GM19455 (cell line): Measurements from ENCODE around the gene NUDT4B.
"Not testable (repeated sequence)": the region's sequence is repeated elsewhere in the genome, so short reads cannot be mapped to it uniquely, and the experiment has no call there.

ENCODE experiments used
- ATAC-seq: cut with Tn5 transposase; IDR thresholded peaks from one replicate; pipeline ENCODE4 v1.9.1; 2021; ENCODE audit not compliant: unreplicated experiment

NUDT4B gene

DNA sequence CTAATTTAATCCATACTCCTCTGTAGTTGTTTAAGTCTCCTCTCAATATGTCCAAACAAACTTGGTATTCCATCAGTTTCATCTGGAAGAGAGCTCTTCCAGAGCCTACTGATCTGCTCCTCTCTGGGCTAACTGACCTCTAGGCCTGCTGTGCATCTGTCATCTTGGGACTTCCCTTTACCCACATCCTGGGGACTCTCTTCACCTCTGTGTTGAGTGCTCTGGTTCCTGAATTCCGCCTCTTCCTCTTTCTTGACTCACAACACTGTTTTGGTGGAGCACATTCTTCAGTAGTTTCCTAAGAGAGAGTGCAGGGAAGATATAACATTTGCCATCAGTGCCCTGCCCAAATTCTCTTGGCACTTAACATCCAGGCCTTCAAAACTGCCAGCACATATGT, 13.0 kb upstream of the NUDT4B start:
- not testable (repeated sequence) for ATAC-seq

DNA sequence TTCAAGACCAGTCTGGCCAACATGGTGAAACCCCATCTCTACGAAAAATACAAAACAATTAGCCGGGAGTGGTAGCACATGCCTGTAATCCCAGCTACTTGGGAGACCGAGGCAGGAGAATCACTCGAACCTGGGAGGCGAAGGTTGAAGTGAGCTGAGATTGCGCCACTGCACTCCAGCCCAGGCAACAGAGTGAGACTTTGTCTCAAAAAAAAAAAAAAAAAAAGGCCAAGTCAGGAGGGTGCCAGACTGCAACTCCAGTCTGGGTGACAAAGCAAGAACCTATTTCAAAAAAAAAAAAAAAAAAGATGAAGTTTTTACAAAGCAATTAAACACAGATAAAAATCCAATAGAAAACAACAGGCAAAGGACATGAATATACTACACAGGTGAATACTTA, 9.9 kb upstream of the NUDT4B start:
- not testable (repeated sequence) for ATAC-seq

DNA sequence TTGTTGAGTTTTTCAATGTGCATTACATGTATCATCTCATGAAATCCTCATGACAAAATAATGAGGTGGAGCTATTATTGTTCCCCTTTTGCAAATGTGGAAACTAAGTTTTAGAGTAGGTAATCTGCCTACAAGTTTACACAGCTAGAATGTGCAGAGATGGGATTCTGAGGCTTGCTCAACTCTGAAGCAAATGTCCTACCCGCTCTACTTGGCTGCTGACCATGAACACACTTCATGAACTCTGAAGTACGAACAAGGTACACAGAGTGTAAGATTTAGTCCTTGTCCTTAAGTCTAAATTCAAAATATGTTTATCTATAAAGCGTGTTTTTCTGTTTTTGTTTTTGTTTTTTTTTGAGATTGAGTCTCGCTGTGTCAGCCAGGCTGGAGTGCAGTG, 5.4 kb upstream of the NUDT4B start:
- ATAC-seq, result not testable (repeated sequence)

DNA sequence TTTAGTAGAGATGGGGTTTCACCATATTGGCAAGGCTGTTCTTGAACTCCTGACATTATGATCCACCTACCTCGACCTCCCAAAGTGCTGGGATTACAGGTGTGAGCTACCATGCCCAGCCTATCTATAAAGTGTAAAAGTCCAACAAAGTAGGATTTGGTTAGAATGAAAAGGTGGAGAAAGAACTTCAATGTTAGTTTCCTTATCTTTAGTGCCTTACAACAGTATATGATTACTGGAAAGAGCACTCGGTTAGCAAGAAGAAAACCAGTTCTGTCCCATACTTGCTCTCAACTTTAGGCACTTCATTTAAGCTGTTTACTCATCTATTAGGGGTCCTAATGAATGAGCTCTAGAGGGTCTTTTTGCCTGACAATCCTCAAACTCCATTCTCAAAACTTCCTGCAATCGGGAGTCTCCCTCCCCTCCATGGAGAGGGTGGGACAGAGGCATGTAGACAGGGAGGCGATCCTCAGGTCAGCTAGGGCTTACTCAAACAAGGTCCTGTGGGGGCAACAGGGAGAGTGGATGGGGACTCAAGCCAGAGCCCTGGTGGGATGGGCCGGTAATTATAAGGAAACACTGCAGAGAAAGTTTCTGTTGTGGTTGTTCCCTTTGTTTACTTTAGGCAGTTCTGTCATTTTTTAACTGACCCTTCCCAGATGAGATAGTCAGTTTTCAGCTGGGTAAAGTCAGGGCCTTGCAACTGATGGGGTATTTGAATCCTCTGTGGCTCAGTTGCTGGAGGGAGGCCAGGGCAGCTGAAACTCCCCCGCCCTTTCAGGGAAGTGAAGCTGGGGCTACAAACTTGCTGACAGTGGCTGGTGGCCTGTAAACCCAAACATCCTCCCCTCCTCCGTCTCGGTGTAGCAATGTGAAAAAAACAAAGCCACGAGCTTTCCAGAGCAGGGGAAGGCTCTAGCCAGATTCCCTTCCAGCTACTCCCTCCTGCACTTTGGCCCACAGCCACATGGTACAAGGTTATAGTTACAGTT, 4.6 kb upstream of the NUDT4B start:
- ATAC-seq, result not testable (repeated sequence)

DNA sequence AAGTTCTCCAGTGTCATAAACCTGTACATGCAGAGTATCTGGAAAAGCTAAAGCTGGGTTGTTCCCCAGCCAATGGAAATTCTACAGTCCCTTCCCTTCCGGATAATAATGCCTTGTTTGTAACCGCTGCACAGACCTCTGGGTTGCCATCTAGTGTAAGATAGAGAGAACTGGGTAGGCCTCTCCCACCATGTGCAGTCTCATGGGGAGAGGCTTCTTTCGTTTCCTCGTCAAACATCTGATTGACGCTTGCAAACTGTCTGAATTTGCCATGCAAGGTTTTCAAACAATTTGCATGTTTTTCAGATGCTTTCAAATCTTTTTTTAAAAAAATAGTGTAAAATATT, 734 bp downstream of the NUDT4B start:
- peak; percentile 90 for ATAC-seq

DNA sequence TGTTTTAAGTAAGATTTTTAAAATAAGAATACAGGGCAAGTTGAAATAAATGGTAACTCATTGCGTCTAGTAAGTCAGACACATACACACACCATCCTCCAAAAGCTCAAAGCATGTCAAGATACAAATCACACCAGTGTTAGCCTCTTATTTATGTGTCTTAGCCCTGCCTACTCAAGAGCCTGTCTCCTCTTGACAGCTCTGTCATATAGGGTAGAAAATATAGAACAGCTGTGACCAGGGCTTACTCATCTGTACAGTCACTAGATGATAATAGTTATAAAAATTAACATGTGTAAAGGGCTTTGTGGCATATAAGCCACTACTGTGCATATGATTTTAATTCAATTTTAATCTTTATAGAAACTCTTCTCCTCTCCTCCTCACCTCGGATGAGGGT, 7.7 kb downstream of the NUDT4B start:
- not testable (repeated sequence) for ATAC-seq

DNA sequence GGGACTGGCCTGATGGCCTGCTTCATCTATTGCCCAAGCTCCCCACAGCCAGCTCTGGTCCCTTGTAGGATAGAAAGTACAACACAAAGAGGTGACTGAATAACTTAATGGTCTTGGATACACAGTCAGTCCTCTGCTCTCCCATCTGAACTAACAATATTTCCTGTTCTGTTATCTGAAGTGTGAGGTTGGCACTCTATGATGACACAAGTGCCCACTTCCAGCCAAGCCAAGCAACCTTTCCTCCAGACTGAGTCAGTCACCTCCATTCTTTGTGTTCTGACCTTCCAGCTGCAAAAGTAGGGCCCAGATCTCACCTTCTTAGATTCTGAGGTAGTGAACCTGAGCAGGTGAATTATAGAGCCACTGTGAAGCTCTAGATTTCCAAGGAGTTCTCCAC, 8.9 kb downstream of the NUDT4B start:
- ATAC-seq, result not testable (repeated sequence)

DNA sequence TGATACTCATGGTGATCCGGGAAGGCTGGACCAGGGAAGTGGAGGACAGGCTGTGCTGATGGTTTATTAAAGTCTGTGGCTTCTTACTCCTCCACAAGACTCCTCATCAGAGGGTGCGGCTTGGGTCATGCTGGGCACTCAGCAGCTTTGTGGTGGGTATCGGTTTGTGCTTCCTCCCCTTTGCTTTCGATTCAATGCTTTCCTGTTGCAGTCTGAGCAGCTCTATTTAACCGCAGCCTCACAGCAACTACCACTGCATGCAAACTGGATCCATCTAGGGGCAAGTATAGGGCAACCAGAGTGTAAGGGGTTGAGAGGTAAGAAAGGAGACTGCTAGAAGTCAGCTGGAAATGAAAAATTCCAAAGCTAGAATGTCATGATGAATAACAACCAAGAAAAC, 9.8 kb downstream of the NUDT4B start:
- ATAC-seq, result peak; percentile 92

DNA sequence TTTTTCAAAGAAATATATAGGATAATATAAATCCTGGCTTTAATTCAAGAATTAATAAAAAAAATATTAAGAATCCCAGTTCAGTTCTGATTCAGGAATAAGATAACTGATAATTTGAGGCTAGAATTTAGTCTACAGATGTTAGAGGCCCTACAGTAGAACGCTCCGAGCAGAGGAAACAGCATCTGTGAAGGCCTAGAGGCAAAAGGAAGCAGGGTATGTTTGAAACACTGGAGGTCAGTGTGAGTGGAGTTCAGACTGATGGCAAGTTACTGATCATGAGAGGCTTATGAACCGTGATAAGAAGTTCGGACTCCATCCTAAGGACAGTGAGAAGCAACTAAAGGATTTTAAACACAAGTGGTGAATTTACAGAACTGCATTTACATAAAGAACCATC, 10.4 kb downstream of the NUDT4B start:
- not testable (repeated sequence) for ATAC-seq

DNA sequence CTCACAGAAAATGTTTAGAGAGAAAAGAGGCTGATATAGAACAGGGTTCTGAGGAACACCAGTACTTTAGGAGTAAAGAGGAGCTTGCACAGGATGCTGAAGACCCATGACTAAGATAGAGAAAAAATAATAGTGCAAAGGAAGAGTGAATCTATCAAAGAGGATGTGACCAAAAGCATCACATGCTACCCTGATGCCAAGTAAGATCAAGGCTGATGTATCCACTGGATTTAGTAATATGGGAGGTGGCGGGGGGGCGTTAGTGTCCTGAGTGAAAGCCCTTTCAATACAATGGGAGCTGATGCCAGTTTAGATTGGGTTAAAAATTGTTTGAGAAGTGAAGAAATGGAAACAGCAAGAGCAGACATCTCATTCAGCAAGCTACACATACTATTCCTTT, 11.2 kb downstream of the NUDT4B start:
- ATAC-seq, result not testable (repeated sequence)

DNA sequence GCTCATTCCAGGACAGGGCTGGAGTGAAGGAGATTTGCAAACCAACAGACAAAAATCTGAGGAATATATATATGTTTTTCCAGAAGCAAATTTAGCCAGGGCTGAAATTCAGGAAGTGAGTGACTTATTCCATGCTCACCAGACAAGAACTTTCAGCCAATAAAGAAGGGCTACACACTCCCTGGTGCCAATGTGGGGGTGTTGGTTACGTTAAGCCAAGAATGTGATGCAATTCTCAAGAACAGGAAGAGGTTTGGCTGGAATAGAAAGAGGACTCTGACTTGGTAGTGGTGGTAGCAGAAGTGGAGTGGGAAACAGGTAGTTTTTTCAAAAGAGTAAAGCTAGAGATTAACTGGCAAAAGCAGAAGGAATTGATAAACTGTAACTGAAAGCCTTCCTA, 11.6 kb downstream of the NUDT4B start:
- ATAC-seq, result not testable (repeated sequence)

DNA sequence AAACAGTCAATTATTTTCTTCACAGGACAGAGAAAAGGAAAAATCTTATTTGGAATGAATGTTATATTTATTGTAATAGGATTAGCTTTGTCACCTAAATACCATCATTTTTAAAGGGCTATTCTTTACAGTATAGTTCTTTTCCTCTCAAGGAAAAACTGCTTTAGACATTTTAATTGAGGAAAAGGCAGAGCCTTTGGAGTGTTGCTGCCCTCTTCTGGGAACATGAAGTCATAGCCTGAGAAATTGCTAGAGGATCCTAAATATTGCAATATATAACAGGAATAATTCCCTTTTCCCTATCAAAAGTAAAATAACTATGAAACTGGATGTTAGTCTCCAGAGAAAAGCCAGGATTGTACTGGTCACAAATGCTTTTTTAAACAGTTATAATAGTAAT, 12.8 kb downstream of the NUDT4B start:
- ATAC-seq, result not testable (repeated sequence)

DNA sequence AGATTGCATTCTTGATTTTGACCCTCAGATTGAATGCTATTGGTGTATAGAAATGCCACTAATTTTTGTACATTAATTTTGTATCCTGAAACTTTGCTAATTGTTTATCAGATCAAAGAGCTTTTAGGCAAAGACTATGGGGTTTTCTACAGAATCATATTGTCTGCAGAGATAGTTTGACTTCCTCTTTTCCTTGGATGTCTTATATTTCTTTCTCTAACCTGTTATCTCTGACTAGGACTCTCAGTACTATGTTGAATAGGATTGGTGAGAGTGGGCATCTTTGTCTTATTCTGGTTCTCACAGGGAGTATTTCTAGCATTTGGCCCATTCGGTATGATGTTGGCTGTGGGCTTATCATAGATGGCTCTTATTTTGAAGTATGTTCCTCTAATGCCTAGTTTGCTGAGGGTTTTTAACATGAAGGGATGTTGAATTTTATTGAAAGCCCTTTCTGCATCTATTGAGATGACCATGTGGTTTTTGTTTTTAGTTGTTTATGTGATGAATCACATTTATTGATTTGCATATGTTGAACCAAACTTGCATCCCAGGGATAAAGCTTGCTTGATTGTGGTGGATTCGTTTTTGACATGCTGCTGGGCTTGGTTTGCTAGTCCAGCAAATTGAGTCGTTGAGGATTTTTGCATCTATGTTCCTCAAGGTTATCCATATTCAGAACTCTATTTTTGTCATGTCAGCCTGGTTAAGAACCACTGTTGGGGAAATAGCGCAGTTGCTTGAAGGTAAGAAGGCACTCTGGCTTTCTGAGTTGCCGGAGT, 16.9 kb downstream of the NUDT4B start:
- not testable (repeated sequence) for ATAC-seq

DNA sequence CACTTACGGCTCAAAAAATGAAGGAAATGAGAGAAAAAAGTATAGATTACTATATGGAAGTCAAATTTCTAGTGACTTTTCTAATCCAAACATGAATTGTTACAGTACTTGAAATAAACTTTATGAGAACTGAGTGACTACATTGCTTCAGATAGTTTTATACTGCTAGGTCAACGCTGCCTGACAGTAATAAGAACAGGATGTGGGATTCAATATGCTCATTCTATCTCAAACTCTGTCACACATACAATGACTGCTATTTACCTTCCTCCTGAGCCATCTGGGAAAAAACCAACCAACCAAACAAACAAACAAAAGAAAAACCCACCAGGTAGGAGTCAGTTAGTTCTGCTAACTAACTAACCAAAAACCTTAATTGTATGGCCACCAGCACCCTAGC, 20.0 kb downstream of the NUDT4B start:
- ATAC-seq, result not testable (repeated sequence)

DNA sequence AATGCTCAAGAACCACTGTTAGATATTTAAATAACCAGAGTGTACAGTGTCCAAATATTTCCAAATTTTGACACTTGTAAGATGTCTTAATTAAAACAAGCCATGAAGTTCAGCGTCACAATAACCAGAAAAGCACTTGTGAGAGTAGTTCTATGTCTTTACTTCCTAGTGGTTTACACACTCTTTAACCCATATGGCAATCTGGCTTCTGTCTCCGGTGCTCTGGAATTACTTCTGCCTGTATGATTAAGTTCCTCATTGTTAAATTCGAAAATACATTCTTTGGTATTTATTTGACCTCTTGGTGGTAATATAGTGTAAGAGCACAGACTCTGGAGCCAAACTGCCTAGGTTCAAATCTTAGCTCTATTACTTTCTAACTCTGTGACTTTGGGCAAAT, 20.9 kb downstream of the NUDT4B start:
- ATAC-seq, result not testable (repeated sequence)

DNA sequence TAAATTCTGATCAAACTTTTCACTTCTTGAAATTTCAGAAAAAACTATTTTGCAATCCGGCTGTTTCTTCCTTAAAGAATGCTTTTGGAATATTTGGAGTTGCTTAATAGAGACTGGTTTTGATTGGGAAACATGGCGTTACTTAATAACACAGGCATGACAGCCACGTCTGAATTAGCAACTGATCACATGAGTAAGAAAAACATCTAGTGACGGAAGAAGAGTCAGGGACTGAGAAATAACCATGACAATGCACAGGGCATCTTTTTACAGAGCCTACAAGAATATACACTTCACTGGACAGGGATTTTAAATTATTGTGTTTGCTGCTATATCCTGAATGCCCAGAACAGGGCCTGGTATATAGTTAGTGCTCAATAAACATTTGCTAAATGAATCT, 25.1 kb downstream of the NUDT4B start:
- not testable (repeated sequence) for ATAC-seq

DNA sequence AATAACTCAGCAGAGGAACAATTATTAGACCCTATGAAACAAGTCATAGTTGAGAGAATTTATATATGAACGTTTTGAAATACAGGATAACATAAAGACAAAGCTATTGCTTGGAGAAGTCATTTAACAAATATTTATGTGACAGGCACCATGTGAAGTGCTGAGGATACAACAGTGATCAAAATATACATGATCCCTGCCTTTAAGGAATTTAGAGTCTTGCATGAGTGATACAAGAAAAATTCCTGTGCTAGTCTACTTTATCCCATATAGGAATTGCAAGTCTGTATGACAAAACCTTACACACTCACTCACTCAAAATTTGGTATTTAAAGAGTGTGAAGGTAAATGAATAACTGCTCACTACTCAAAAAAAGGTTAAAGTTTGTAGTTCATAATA, 25.5 kb downstream of the NUDT4B start:
- ATAC-seq, result not testable (repeated sequence)

DNA sequence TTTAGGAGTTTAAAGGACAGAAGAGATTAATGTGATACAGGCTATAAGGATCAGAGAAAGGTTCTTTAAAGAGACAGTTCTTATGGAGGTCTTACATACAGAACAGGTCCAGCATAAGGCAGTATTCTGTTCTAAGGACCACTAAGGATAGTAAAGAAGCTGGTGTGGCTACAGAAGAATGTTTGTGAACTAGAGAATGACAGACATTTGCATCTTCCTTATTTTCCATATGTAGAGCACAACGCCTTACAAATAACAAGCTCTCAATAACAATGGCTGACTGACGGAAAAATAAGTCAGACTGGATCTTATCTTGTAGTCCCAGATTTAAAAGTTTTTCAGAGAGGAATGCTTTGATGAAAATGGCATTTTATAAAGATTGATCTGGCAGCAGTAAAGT, 26.7 kb downstream of the NUDT4B start:
- ATAC-seq, result not testable (repeated sequence)

DNA sequence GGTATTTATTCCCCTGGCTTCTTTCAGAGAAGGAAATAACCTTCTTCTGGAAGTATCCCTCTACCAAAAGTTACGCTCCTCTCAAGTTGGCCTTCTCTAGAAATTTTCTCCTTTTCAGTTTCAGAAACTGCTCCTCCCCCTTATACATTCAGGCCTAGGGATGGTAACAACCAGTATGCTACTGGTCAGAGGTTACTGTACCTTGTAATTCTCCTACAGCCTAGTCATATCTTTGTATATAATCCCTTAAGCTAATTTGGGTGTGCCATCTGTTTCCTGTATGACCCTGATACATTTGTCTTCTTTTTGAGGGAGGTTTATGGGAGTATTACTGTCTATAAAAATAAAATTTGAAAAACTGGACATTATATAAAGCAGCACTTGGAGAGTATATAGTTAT, 29.1 kb downstream of the NUDT4B start:
- not testable (repeated sequence) for ATAC-seq

DNA sequence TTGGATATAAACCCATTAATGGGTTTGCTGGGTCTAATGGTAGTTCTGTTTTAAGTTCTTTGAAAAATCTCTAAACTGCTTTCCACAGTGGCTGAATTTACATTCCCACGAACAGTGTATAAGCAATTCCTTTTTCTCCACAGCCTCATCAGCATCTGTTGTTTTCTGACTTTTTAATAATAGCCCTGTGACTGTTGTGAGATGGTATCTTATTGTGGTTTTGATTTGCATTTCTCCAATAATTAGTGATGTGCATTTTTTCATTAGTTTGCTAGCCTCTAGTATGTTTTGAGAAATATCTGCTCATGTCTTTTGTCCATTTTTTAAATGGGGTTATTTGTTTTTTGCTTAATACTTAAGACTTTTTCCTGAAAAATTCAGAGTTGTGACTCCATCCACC, 31.8 kb downstream of the NUDT4B start:
- not testable (repeated sequence) for ATAC-seq

DNA sequence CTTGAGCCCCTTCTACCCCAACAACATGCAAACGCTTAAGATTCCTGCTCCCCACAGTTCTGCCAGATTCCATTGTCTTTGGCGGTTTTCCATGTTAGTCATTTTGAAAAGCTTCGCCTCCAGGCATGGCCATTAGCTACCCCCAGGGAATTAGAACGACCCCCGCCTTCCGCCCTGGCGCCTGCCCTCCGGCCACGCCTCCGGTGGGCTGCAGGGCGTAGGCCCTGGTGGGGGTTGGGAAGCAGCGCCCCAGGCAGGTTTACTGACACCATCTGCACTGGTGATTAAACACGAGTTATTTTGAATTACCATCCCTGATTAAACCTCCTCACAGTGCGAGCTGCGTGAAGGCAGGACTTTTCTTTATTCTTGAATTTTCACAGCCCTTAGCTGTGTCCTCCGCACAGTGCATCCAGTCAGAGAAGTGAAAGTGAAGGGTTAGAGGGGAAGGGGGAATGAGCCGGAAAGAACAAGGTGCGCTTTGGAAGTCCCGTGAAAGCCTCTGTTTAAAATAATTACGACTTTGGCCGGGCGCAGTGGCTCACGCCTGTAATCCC, 43.0 kb downstream of the NUDT4B start:
- ATAC-seq, result not testable (repeated sequence)
